K562 (cell line): Measurements from ENCODE around the gene CCDC175. TPM values are rescaled to one million over a fixed set of nuclear protein-coding genes. Genes with fewer than 3 reads are reported as not detected.

ENCODE experiments used
- ATAC-seq: fragments of 200-7000 bp; cut with Tn5 transposase; 3 replicates; pipeline ENCODE4 v1.9.1; 2020; ENCODE audit warnings: moderate library complexity
- BruUV-seq: library from RNA; stranded (reverse); fragments of 400-500 nt; replicated peaks from 2 replicates; lab custom pipeline; 2021; lab: Mats Ljungman, UMichigan
- CTCF ChIA-PET: fragments of 300-600 bp; formaldehyde crosslinking; extraction: SDS; loops from one replicate; lab custom pipeline; 2021; ENCODE audit warnings: low intra/inter-chr PET ratio; lab: Yijun Ruan, JAX
- POLR2A ChIA-PET: fragments of 300-600, 350-650 bp; sonication (Branson Sonifier 250); formaldehyde crosslinking; extraction: SDS; loops from one replicate; lab custom pipeline; 2021; ENCODE audit warnings: antibody characterized with exemption, inconsistent platforms; lab: Yijun Ruan, JAX
- DNase-seq, 4 experiments: peaks; one replicate each; pipeline versions ENCODE4 v3.0.0 to v3.0.0-alpha.2; 2011 to 2018; ENCODE audit warnings: low spot score in 3 of 4, mixed read lengths in 3 of 4; ENCODE audit errors: extremely low read depth in 1 of 4
- FAIRE-seq: peaks from 2 replicates; lab custom pipeline; 2011; peaks lifted over from hg19 to GRCh38; lab: Jason Lieb, UNC
- H2AFZ ChIP-seq: 2 replicates; pipeline ENCODE4 v1.6.0; 2011; ENCODE audit warnings: low read depth, low read length, control low read depth, inconsistent platforms
- H3K27ac ChIP-seq: fragments of 200-600 bp; 3 replicates; pipeline ENCODE4 v1.8.0; 2011; ENCODE audit warnings: low read depth, mild to moderate bottlenecking, control low read depth, inconsistent platforms, low read length, moderate library complexity, mixed read lengths; ENCODE audit errors: extremely low read depth
- H3K27me3 ChIP-seq, 2 experiments: fragments of 300-600 bp in 1 of 2; 2 replicates in 1 of 2; 3 replicates in 1 of 2; pipeline versions ENCODE4 v1.6.0 to v1.8.0; 2011; ENCODE audit warnings: inconsistent platforms in 2 of 2, low read length in 2 of 2, mild to moderate bottlenecking in 1 of 2, mixed read lengths in 1 of 2, moderate library complexity in 1 of 2; ENCODE audit not compliant: control insufficient read depth in 2 of 2, insufficient read depth in 2 of 2
- H3K36me3 ChIP-seq: fragments of 300-600 bp; 3 replicates; pipeline ENCODE4 v1.8.0; 2011; ENCODE audit warnings: mild to moderate bottlenecking, low read length, inconsistent platforms; ENCODE audit not compliant: control insufficient read depth, insufficient read depth
- H3K4me1 ChIP-seq, 2 experiments: fragments of 200-600 bp in 1 of 2; replicated peaks in 1 of 2; 2 replicates in 1 of 2; 3 replicates in 1 of 2; pipeline versions ENCODE4 v1.5.1 to v1.8.0; 2011; ENCODE audit warnings: inconsistent platforms in 2 of 2, low read length in 2 of 2, mild to moderate bottlenecking in 1 of 2, mixed read lengths in 1 of 2, moderate library complexity in 1 of 2; ENCODE audit not compliant: control insufficient read depth in 2 of 2, insufficient read depth in 2 of 2
- H3K4me2 ChIP-seq: 2 replicates; pipeline ENCODE4 v1.6.1; 2011; ENCODE audit warnings: low read length, control low read depth, inconsistent platforms, mixed read lengths; ENCODE audit not compliant: insufficient read depth
- H3K4me3 ChIP-seq: fragments of 200-600 bp; sonication (generic), shearing (Covaris generic); 2 replicates; pipeline ENCODE4 v1.5.1; 2016; ENCODE audit warnings: control low read depth, inconsistent platforms
- H3K79me2 ChIP-seq: fragments of 200-600 bp; 3 replicates; pipeline ENCODE4 v1.8.0; 2011; ENCODE audit warnings: low read length, inconsistent platforms; ENCODE audit not compliant: control insufficient read depth, insufficient read depth
- H3K9ac ChIP-seq, 2 experiments: 2 replicates each; pipeline versions ENCODE4 v1.6.0 to v1.6.1; 2011; ENCODE audit warnings: low read depth in 2 of 2, low read length in 2 of 2, control low read depth in 1 of 2, inconsistent platforms in 1 of 2, mild to moderate bottlenecking in 1 of 2, mixed read lengths in 1 of 2; ENCODE audit not compliant: insufficient read depth in 1 of 2
- H3K9me1 ChIP-seq: one replicate; pipeline ENCODE4 v1.6.0; 2011; ENCODE audit warnings: inconsistent platforms, mild to moderate bottlenecking, low read length, moderate library complexity; ENCODE audit not compliant: control insufficient read depth, insufficient read depth
- H3K9me3 ChIP-seq: replicated peaks from 2 replicates; pipeline ENCODE4 v1.5.1; 2011; ENCODE audit warnings: low read depth, low read length, inconsistent platforms; ENCODE audit not compliant: control insufficient read depth, insufficient read depth
- H4K20me1 ChIP-seq: replicated peaks from 2 replicates; pipeline ENCODE4 v1.6.1; 2011; ENCODE audit warnings: low read length, inconsistent platforms, mixed read lengths; ENCODE audit not compliant: control insufficient read depth, insufficient read depth
- BRF1 ChIP-seq: IDR thresholded peaks from 3 replicates; pipeline ENCODE4 v1.6.1; 2011; ENCODE audit warnings: borderline replicate concordance, mild to moderate bottlenecking; ENCODE audit not compliant: insufficient read length; ENCODE audit errors: extremely low read depth
- RBM22 ChIP-seq: fragments of 200-400 bp; formaldehyde crosslinking; IDR thresholded peaks from 2 replicates; pipeline ENCODE4 v1.6.1; 2018; ENCODE audit warnings: low read length, low read depth; ENCODE audit not compliant: poor library complexity, severe bottlenecking
- SFPQ ChIP-seq: fragments of 200-400 bp; formaldehyde crosslinking; IDR thresholded peaks from 2 replicates; pipeline ENCODE4 v1.6.1; 2017; ENCODE audit warnings: mild to moderate bottlenecking, low read depth, low read length, moderate library complexity
- TCF3 ChIP-seq: sonication (generic); formaldehyde crosslinking; IDR thresholded peaks from 2 replicates; pipeline ENCODE4 v1.4.0; 2020; ENCODE audit warnings: mild to moderate bottlenecking, missing genetic modification reagents
- WGBS: fragments of 100-300 bp; shearing (Covaris generic); methylation state at CpG from one replicate; pipeline ENCODE4 v1.1.6; 2016; ENCODE audit warnings: low coverage, mixed read lengths; ENCODE audit not compliant: insufficient coverage; ENCODE audit errors: missing lambda C conversion rate; 5-methylcytosine and 5-hydroxymethylcytosine counted together
- in situ Hi-C: fragments of 300-500 bp; cut with MboI; formaldehyde crosslinking; loops from 4 replicates; pipeline ENCODE4 v1.15.0; 2018; ENCODE audit warnings: inconsistent platforms, mixed read lengths
- intact Hi-C: fragments of 100-400 bp; cut with micrococcal nuclease; formaldehyde crosslinking; loops from 2 replicates; pipeline ENCODE4 v1.14.2; 2022
- polyA plus RNA-seq, 8 experiments: library from polyadenylated mRNA; depleted of rRNA in 4 of 8; stranded (reverse) in 5 of 8; unstranded in 3 of 8; fragments of >200 nt; fragmentation: Nextera tagmentation in 2 of 8; fragmentation: Illumina TruSeq in 1 of 8; extraction: Ambion mirVana in 2 of 8; extraction: Trizol in 1 of 8; gene quantifications; 2 replicates each; pipeline versions ENCODE4 v1.2.1 to v1.2.3, GENCODE V29; 2011 to 2014; ENCODE audit warnings: inconsistent platforms in 1 of 8, missing spikeins in 1 of 8
- total RNA-seq, 7 experiments: library from RNA; depleted of rRNA in 6 of 7; stranded (reverse); fragments of >200 nt in 6 of 7; fragmentation: Illumina TruSeq in 2 of 7; extraction: Trizol in 2 of 7; gene quantifications; 2 replicates each; pipeline versions ENCODE4 v1.2.1 to v1.2.3, GENCODE V29; 2011 to 2021; ENCODE audit warnings: low replicate concordance in 1 of 7
- TF ChIP-seq, protein P1 (sequence below): sonication (generic); formaldehyde crosslinking; IDR thresholded peaks from 2 replicates; pipeline ENCODE4 v1.8.1; 2023; ENCODE audit warnings: mild to moderate bottlenecking, missing genetic modification reagents

The CCDC175 gene
- total and polyA plus RNA-seq, 9 of the 15 experiments (the other 6 are each of a cell fraction or from before 2014, with no cell fraction given) = not detected

DNA sequence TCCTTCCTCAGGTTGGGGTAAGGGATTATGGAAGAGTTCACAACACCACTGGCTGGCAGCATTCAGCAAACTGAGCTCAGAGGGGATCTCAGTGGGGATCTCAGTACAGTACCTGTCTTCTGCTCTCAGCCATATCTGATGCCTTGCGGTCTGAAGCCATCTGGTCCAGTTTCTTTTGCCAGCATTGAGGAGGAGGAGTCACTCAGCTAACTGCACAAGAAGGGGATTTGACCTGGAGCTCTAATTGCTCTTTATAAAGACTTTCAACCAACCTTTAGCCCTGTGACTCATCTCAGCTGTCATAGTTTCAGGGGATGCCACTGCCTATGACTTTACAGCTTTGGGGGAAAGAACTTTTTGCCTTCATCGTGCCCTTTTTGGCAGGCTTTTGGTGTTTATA lies 47.4 kb downstream of the CCDC175 start:
- no peaks in the 10 kb centered on the region for H4K20me1 ChIP-seq
- no peaks in the 10 kb centered on the region for H3K27me3 ChIP-seq
- H3K27ac ChIP-seq = no peak overlapping the region
- FAIRE-seq (no peak), DNase-seq (no peak), ATAC-seq (no peak)
- ChIA-PET POLR2A (no interaction called here), CTCF (no interaction called here)
- BruUV-seq = no TSS peak
- in situ Hi-C loops (no loop called here), intact Hi-C loops (no loop called here)
- no peaks in the 10 kb centered on the region for H3K9me3 ChIP-seq
- no peaks in the 10 kb centered on the region for H3K79me2 ChIP-seq
- WGBS = 0% methylated on average over 1 of the region's 2 CpGs
- H2AFZ ChIP-seq = no peak overlapping the region
- H3K36me3 ChIP-seq = no peaks in the 10 kb centered on the region
- no peaks in the 10 kb centered on the region for H3K4me1 ChIP-seq
- TF ChIP-seq RBM22 = no peak
- TF ChIP-seq BRF1 = no peak
- no peak overlapping the region for H3K4me2 ChIP-seq
- no peak overlapping the region for H3K4me3 ChIP-seq
- H3K9ac ChIP-seq = no peak overlapping the region
- H3K9me1 ChIP-seq = no peaks in the 10 kb centered on the region

- DNase-seq (no peak), ATAC-seq (no peak), FAIRE-seq (no peak)
- Histone ChIP-seq H3K9ac (no peak overlapping the region), H3K4me1 (no peaks in the 10 kb centered on the region), H3K27me3 (no peaks in the 10 kb centered on the region), H3K36me3 (no peaks in the 10 kb centered on the region), H3K79me2 (no peaks in the 10 kb centered on the region), H3K9me1 (no peaks in the 10 kb centered on the region), H2AFZ (no peak overlapping the region), H3K4me3 (no peak overlapping the region), H4K20me1 (no peaks in the 10 kb centered on the region), H3K9me3 (no peaks in the 10 kb centered on the region), H3K4me2 (no peak overlapping the region), H3K27ac (no peak overlapping the region)
- intact Hi-C loops = no loop called here
- CTCF ChIA-PET = no interaction called here
- no peak for TF ChIP-seq SFPQ
- TF ChIP-seq, protein P1, sequence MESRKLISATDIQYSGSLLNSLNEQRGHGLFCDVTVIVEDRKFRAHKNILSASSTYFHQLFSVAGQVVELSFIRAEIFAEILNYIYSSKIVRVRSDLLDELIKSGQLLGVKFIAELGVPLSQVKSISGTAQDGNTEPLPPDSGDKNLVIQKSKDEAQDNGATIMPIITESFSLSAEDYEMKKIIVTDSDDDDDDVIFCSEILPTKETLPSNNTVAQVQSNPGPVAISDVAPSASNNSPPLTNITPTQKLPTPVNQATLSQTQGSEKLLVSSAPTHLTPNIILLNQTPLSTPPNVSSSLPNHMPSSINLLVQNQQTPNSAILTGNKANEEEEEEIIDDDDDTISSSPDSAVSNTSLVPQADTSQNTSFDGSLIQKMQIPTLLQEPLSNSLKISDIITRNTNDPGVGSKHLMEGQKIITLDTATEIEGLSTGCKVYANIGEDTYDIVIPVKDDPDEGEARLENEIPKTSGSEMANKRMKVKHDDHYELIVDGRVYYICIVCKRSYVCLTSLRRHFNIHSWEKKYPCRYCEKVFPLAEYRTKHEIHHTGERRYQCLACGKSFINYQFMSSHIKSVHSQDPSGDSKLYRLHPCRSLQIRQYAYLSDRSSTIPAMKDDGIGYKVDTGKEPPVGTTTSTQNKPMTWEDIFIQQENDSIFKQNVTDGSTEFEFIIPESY (CRISPR knock-in tag) = no peak
- TF ChIP-seq TCF3 (CRISPR knock-in tag) = no peak
- no TSS peak for BruUV-seq
- POLR2A ChIA-PET = no interaction called here
- WGBS = 0% methylated on average over 2 of the region's 3 CpGs
- in situ Hi-C loops = no loop called here
Measured at GRCh38 chr14:59520224-59520623, 56.4 kb downstream of the CCDC175 start.
